H1 (cell line): ENCODE results near the gene CRKL.

Experiments used
- CEBPB ChIP-seq: IDR thresholded peaks from 2 replicates; pipeline ENCODE4 v1.6.1; 2012; ENCODE audit warnings: low read depth, low read length
- GTF2F1 ChIP-seq: IDR thresholded peaks from 2 replicates; pipeline ENCODE4 v1.6.1; 2012; ENCODE audit warnings: low read depth, low read length, improper control_type of control experiment, borderline replicate concordance
- KDM5A ChIP-seq: fragments of 200-600 bp; IDR thresholded peaks from 2 replicates; pipeline ENCODE4 v1.7.1; 2012; ENCODE audit warnings: mild to moderate bottlenecking, low read length, inconsistent platforms, mixed read lengths
- MAFK ChIP-seq: IDR thresholded peaks from 2 replicates; pipeline ENCODE4 v1.6.1; 2012; ENCODE audit warnings: low read depth, mild to moderate bottlenecking, improper control_type of control experiment, low read length
- POLR2A ChIP-seq, 2 experiments: IDR thresholded peaks; 1 replicate in 1 of 2; 2 replicates in 1 of 2; pipeline ENCODE4 v1.6.1; 2011; ENCODE audit warnings: low read depth in 2 of 2, low read length in 2 of 2, mild to moderate bottlenecking in 2 of 2; ENCODE audit errors: control extremely low read depth in 1 of 2
- SIX5 ChIP-seq: IDR thresholded peaks from 2 replicates; pipeline ENCODE4 v1.6.1; 2011; ENCODE audit warnings: mild to moderate bottlenecking, low read depth, low read length
- TF ChIP-seq, protein P1 (sequence below), 3 experiments: IDR thresholded peaks; 1 replicate in 2 of 3; 2 replicates in 1 of 3; pipeline versions ENCODE4 v1.5.1 to v1.6.1; 2011; ENCODE audit warnings: low read length in 3 of 3, mild to moderate bottlenecking in 3 of 3, inconsistent platforms in 2 of 3, low read depth in 1 of 3, moderate library complexity in 1 of 3; ENCODE audit not compliant: insufficient read depth in 1 of 3; ENCODE audit errors: control extremely low read depth in 1 of 3

DNA sequence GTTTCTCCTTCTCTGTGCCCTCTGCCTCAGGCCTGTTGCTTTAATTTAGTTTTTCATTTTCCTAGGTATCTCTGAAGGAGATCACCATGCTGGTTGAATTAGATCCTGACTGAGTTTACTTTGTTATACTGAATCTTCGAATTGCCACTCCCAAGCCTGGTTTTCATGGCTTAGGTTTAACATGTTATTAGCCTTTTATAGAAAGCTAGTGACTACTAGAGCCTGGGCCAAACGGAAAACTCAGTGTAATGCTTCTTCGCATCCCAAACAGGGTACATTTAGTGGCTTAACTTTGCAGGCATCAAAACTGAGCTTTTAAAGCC is 3.6 kb downstream of the CRKL start:
- TF ChIP-seq POLR2A (IDR thresholded peaks at IDR 0.05; ENCODE audit: control extremely low read depth in 1 of 2, low read depth in 2 of 2, low read length in 2 of 2): no peak
- TF ChIP-seq GTF2F1: no peak
- TF ChIP-seq, protein P1, sequence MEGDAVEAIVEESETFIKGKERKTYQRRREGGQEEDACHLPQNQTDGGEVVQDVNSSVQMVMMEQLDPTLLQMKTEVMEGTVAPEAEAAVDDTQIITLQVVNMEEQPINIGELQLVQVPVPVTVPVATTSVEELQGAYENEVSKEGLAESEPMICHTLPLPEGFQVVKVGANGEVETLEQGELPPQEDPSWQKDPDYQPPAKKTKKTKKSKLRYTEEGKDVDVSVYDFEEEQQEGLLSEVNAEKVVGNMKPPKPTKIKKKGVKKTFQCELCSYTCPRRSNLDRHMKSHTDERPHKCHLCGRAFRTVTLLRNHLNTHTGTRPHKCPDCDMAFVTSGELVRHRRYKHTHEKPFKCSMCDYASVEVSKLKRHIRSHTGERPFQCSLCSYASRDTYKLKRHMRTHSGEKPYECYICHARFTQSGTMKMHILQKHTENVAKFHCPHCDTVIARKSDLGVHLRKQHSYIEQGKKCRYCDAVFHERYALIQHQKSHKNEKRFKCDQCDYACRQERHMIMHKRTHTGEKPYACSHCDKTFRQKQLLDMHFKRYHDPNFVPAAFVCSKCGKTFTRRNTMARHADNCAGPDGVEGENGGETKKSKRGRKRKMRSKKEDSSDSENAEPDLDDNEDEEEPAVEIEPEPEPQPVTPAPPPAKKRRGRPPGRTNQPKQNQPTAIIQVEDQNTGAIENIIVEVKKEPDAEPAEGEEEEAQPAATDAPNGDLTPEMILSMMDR (IDR thresholded peaks at IDR 0.05; ENCODE audit: control extremely low read depth in 1 of 3, insufficient read depth in 1 of 3, low read depth in 1 of 3, low read length in 3 of 3): no peak
- no peak for TF ChIP-seq SIX5
- no peak for TF ChIP-seq KDM5A
- no peak for TF ChIP-seq CEBPB
- no peak for TF ChIP-seq MAFK
